PC-3 (cell line): Measurements from ENCODE around the gene SEPTIN12.

ENCODE experiments used
- CTCF ChIP-seq: fragments of 300-600 bp; sonication (generic); conservative IDR thresholded peaks from 2 replicates; pipeline ENCODE4 v1.5.1; 2017; ENCODE audit warnings: antibody characterized with exemption, low read depth, mild to moderate bottlenecking, low read length
- EZH2 ChIP-seq: fragments of 300-600 bp; sonication (generic); IDR thresholded peaks from one replicate; pipeline ENCODE4 v1.6.1; 2017; ENCODE audit warnings: antibody characterized with exemption, mild to moderate bottlenecking, low read length; ENCODE audit not compliant: unreplicated experiment
- EZH2phosphoT487 ChIP-seq: fragments of 300-600 bp; sonication (generic); IDR thresholded peaks from 2 replicates; pipeline ENCODE4 v1.6.1; 2018; ENCODE audit warnings: mild to moderate bottlenecking, antibody characterized with exemption, low read length, borderline replicate concordance

- TF ChIP-seq CTCF, result no peak
- no peak for TF ChIP-seq EZH2
- TF ChIP-seq EZH2phosphoT487, result no peak
Observed at GRCh38 chr16:4746991-4747574, 41.1 kb downstream of the SEPTIN12 start.
